ENCODE data around the gene EPG5. TPM values are rescaled to one million over a fixed set of nuclear protein-coding genes. Genes with fewer than 3 reads are reported as not detected.

EPG5 gene
- total and polyA plus RNA-seq, 10 of the 15 experiments (the other 5 are each of a cell fraction or from before 2014, with no cell fraction given): 1.9 to 27.7 (median 9.0) TPM

GRCh38 chr18:45991788-45992187 is 24.7 kb upstream of the EPG5 start:
- no peak for TF ChIP-seq PRDM15 (CRISPR knock-in tag; IDR thresholded peaks at IDR 0.05)
- TF ChIP-seq ZNF24 (IDR thresholded peaks at IDR 0.05): no peak
- TF ChIP-seq PML (IDR thresholded peaks at IDR 0.05; ENCODE audit: low read length): no peak
- TF ChIP-seq ATF3 (IDR thresholded peaks at IDR 0.05; ENCODE audit: borderline replicate concordance, extremely low read depth, low read depth, low read length): no peak
- no peak for TF ChIP-seq NFIC (IDR thresholded peaks at IDR 0.05; ENCODE audit: low read depth, low read length)
- TF ChIP-seq SRF (IDR thresholded peaks at IDR 0.05; ENCODE audit: low read depth in 2 of 2, low read length in 2 of 2): no peak
- no peak for TF ChIP-seq TBL1XR1 (IDR thresholded peaks at IDR 0.05; ENCODE audit: low read depth, low read length)
- TF ChIP-seq ZNF217 (IDR thresholded peaks at IDR 0.05): no peak
- TF ChIP-seq NFYB (IDR thresholded peaks at IDR 0.05; ENCODE audit: insufficient read depth, low read depth, low read length): no peak
- no peak for TF ChIP-seq SREBF1 (IDR thresholded peaks at IDR 0.05; ENCODE audit: low read length)
- no peak for TF ChIP-seq E2F8 (IDR thresholded peaks at IDR 0.05; ENCODE audit: low read depth, partially characterized antibody)
- no peak for TF ChIP-seq USF1 (IDR thresholded peaks at IDR 0.05; ENCODE audit: borderline replicate concordance, extremely low read length, insufficient read depth, low read depth, low read length)
- no peak for TF ChIP-seq NFYA (IDR thresholded peaks at IDR 0.05; ENCODE audit: borderline replicate concordance, low read depth, low read length)
- TF ChIP-seq KAT2A (conservative IDR thresholded peaks at IDR 0.05; ENCODE audit: control insufficient read depth, low read depth, low read length): no peak
- no peak for TF ChIP-seq POLR2AphosphoS5 (IDR thresholded peaks at IDR 0.05; ENCODE audit: low read length)
- no peak for TF ChIP-seq RUNX3 (IDR thresholded peaks at IDR 0.05; ENCODE audit: low read length)
- no peak for TF ChIP-seq ESRRA (IDR thresholded peaks at IDR 0.05; ENCODE audit: low read length)
- TF ChIP-seq TCF7 (IDR thresholded peaks at IDR 0.05; ENCODE audit: borderline replicate concordance): no peak
- no peak overlapping the region for H3K9ac ChIP-seq (ENCODE audit: control insufficient read depth, insufficient read depth, low read length)
- no peak overlapping the region for H3K4me3 ChIP-seq
- SMC1A ChIA-PET (ENCODE audit: uncharacterized antibody, unreplicated experiment): no interaction called here
- H3K27ac ChIP-seq (ENCODE audit: control insufficient read depth, insufficient read depth): no peak overlapping the region
- FAIRE-seq (no peak), ATAC-seq (no peak), DNase-seq (ENCODE audit: low read depth, low spot score) (no peak)
- intact Hi-C loops (cut with micrococcal nuclease; ENCODE audit: unreplicated experiment): no loop called here
- no peak overlapping the region for H2AFZ ChIP-seq (ENCODE audit: control insufficient read depth, low read depth, low read length)
- H3K4me2 ChIP-seq (ENCODE audit: control insufficient read depth, insufficient read depth): no peak overlapping the region
- no peaks in the 10 kb centered on the region for H3K79me2 ChIP-seq (ENCODE audit: control insufficient read depth, insufficient read depth, low read length)
- BruUV-seq (replicated peaks): no TSS peak
- CTCF ChIA-PET: no interaction called here
- POLR2A ChIA-PET: no interaction called here
- no peaks in the 10 kb centered on the region for H4K20me1 ChIP-seq (ENCODE audit: control insufficient read depth, insufficient read depth)
- WGBS (ENCODE audit: insufficient coverage, insufficient replicate concordance, low lambda C conversion rate, missing lambda C conversion rate): 33% methylated on average over 3 of the region's 3 CpGs
- H3K27me3 ChIP-seq (replicated peaks in 1 of 2; ENCODE audit: control insufficient read depth in 2 of 2, insufficient read depth in 2 of 2, low read length in 1 of 2): no peaks in the 10 kb centered on the region
- H3K36me3 ChIP-seq (ENCODE audit: control insufficient read depth in 2 of 2, insufficient read depth in 2 of 2, low read length in 1 of 2): no peaks in the 10 kb centered on the region
- H3K4me1 ChIP-seq (ENCODE audit: control insufficient read depth, insufficient read depth, low read length): no peaks in the 10 kb centered on the region; the same call in 1 of the 2 replicates
- RAD21 ChIA-PET (ENCODE audit: unreplicated experiment): no interaction called here
- in situ Hi-C loops (cut with MboI): no loop called here
- H3K9me3 ChIP-seq (replicated peaks; ENCODE audit: control insufficient read depth, insufficient read depth, low read length): no peaks in the 10 kb centered on the region; the same call in 2 of the 3 replicates
